HepG2 (cell line): Measurements from ENCODE around the gene GNG7. TPM values are rescaled to one million over a fixed set of nuclear protein-coding genes. Genes with fewer than 3 reads are reported as not detected.

ENCODE experiments used
- CC2D1A ChIP-seq: sonication (generic); formaldehyde crosslinking; IDR thresholded peaks from 2 replicates; pipeline ENCODE4 v1.8.1; 2023; ENCODE audit warnings: mild to moderate bottlenecking, missing genetic modification reagents
- HHEX ChIP-seq: IDR thresholded peaks from 2 replicates; pipeline ENCODE4 v1.6.1; 2016; ENCODE audit warnings: control low read depth
- KLF16 ChIP-seq, 2 experiments: sonication (generic) in 1 of 2; formaldehyde crosslinking in 1 of 2; IDR thresholded peaks; 2 replicates each; pipeline versions ENCODE4 v1.6.1 to v1.8.0; 2016 to 2023; ENCODE audit warnings: missing genetic modification reagents in 2 of 2, missing compliant biosample characterization in 1 of 2
- ZBTB38 ChIP-seq: sonication (generic); formaldehyde crosslinking; IDR thresholded peaks from 2 replicates; pipeline ENCODE4 v1.5.1; 2020; ENCODE audit warnings: mild to moderate bottlenecking, missing genetic modification reagents
- ZNF17 ChIP-seq: sonication (generic); formaldehyde crosslinking; IDR thresholded peaks from 2 replicates; pipeline ENCODE4 v1.5.0; 2020; ENCODE audit warnings: mild to moderate bottlenecking, missing genetic modification reagents
- ZNF292 ChIP-seq: sonication (generic); formaldehyde crosslinking; IDR thresholded peaks from 2 replicates; pipeline ENCODE4 v1.8.1; 2022; ENCODE audit warnings: mild to moderate bottlenecking, low read depth, missing genetic modification reagents, borderline replicate concordance
- ZNF326 ChIP-seq: sonication (generic); formaldehyde crosslinking; IDR thresholded peaks from 2 replicates; pipeline ENCODE4 v1.4.0; 2020; ENCODE audit warnings: missing genetic modification reagents, borderline replicate concordance
- ZNF484 ChIP-seq: sonication (generic); formaldehyde crosslinking; IDR thresholded peaks from 2 replicates; pipeline ENCODE4 v1.5.1; 2020; ENCODE audit warnings: mild to moderate bottlenecking, low read depth, missing genetic modification reagents, borderline replicate concordance
- ZNF589 ChIP-seq: sonication (generic); formaldehyde crosslinking; conservative IDR thresholded peaks from 2 replicates; pipeline ENCODE4 v1.8.0; 2022; ENCODE audit warnings: mild to moderate bottlenecking, moderate library complexity, missing genetic modification reagents
- polyA plus RNA-seq, 8 experiments: library from polyadenylated mRNA; depleted of rRNA in 3 of 8; stranded (reverse) in 7 of 8; unstranded in 1 of 8; fragments of >200 nt; fragmentation: Illumina TruSeq in 4 of 8; extraction: Trizol in 4 of 8; gene quantifications; 2 replicates each; pipeline versions ENCODE4 v1.2.1 to v1.2.3, GENCODE V29; 2011 to 2016; ENCODE audit warnings: low read depth in 4 of 8, missing spikeins in 1 of 8, mixed read lengths in 1 of 8; ENCODE audit not compliant: insufficient read depth in 1 of 8
- total RNA-seq, 5 experiments: library from RNA; depleted of rRNA; stranded (reverse); fragments of >200 nt; fragmentation: Illumina TruSeq; extraction: Trizol; gene quantifications; 2 replicates each; pipeline ENCODE4 v1.2.3, GENCODE V29; 2016; ENCODE audit warnings: low read depth in 1 of 5
- TF ChIP-seq, protein P1 (sequence below), 2 experiments: sonication (generic) in 1 of 2; formaldehyde crosslinking in 1 of 2; IDR thresholded peaks; 2 replicates each; pipeline versions ENCODE4 v1.6.1 to v1.9.0; 2014 to 2022; ENCODE audit warnings: antibody characterized with exemption in 1 of 2, borderline replicate concordance in 1 of 2, inconsistent platforms in 1 of 2, low read depth in 1 of 2, missing genetic modification reagents in 1 of 2
- TF ChIP-seq, protein P2 (sequence below): IDR thresholded peaks from 2 replicates; pipeline ENCODE4 v1.6.1; 2012; ENCODE audit warnings: inconsistent platforms
- TF ChIP-seq, protein P3 (sequence below): sonication (generic); formaldehyde crosslinking; IDR thresholded peaks from 2 replicates; pipeline ENCODE4 v1.5.1; 2020; ENCODE audit warnings: mild to moderate bottlenecking, missing genetic modification reagents, moderate library complexity
- TF ChIP-seq, protein P4 (sequence below): sonication (generic); formaldehyde crosslinking; IDR thresholded peaks from 2 replicates; pipeline ENCODE4 v1.8.0; 2022; ENCODE audit warnings: missing genetic modification reagents, mild to moderate bottlenecking, moderate library complexity, borderline replicate concordance

GNG7 gene
- total and polyA plus RNA-seq, 2 of the 13 experiments (the other 11 are each of a cell fraction or from before 2014, with no cell fraction given), result 1.4 to 3.3 TPM

DNA sequence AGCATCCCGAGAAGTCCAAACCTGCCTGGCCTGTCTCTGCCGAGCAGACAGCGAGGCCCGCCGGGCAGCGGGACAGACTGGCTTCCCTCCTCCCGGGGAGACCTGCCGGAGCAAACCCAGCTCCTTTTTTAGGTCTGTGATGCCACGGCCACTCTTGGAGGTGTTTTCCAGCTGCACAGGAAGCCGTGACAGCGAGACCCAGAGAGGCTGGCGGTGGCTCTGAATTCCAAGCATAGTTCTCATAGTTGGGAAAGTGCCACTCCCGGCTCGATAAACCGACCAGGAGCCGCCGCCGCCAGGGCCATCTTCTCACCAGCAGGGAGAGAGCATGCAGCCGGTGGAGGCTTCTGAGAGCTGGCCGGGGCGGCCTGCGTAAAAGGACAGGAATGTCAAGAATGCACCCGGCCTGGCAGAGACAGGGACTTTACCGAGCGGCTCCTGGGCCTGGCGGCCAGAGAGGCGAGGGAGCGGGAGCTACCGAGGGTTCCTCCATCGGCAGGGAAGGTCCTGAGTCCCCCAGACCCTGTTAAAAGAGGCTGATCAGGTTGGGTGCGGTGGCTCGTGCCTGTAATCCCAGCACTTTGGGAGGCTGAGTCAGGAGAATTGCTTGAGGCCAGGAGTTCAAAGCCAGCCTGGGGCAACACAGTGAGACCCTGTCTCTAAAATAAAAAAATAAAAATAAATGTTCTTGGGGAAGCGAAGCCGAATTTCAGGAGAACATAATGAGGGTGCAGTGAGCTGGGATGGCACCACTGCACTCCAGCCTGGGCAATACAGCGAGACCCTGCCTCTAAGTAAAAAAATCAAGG lies 161.6 kb downstream of the GNG7 start (continued):
- TF ChIP-seq, protein P1, sequence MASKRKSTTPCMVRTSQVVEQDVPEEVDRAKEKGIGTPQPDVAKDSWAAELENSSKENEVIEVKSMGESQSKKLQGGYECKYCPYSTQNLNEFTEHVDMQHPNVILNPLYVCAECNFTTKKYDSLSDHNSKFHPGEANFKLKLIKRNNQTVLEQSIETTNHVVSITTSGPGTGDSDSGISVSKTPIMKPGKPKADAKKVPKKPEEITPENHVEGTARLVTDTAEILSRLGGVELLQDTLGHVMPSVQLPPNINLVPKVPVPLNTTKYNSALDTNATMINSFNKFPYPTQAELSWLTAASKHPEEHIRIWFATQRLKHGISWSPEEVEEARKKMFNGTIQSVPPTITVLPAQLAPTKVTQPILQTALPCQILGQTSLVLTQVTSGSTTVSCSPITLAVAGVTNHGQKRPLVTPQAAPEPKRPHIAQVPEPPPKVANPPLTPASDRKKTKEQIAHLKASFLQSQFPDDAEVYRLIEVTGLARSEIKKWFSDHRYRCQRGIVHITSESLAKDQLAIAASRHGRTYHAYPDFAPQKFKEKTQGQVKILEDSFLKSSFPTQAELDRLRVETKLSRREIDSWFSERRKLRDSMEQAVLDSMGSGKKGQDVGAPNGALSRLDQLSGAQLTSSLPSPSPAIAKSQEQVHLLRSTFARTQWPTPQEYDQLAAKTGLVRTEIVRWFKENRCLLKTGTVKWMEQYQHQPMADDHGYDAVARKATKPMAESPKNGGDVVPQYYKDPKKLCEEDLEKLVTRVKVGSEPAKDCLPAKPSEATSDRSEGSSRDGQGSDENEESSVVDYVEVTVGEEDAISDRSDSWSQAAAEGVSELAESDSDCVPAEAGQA (IDR thresholded peaks at IDR 0.05; ENCODE audit: low read depth), result peak; percentile 49; the same call in 1 of the 2 replicates
- TF ChIP-seq, protein P1 (CRISPR knock-in tag; IDR thresholded peaks at IDR 0.05; ENCODE audit: borderline replicate concordance), result no peak
- TF ChIP-seq KLF16 (CRISPR knock-in tag; IDR thresholded peaks at IDR 0.05), result peak in 1 of 2 experiments; percentile 76; a peak in 1 of 4 replicates
- TF ChIP-seq HHEX (CRISPR knock-in tag), result no peak
- no peak for TF ChIP-seq ZNF589 (CRISPR knock-in tag)
- TF ChIP-seq, protein P2, sequence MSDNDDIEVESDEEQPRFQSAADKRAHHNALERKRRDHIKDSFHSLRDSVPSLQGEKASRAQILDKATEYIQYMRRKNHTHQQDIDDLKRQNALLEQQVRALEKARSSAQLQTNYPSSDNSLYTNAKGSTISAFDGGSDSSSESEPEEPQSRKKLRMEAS, result peak; percentile 72
- peak; percentile 98 for TF ChIP-seq ZNF292 (CRISPR knock-in tag)
- no peak for TF ChIP-seq ZNF484 (CRISPR knock-in tag)
- TF ChIP-seq, protein P3, sequence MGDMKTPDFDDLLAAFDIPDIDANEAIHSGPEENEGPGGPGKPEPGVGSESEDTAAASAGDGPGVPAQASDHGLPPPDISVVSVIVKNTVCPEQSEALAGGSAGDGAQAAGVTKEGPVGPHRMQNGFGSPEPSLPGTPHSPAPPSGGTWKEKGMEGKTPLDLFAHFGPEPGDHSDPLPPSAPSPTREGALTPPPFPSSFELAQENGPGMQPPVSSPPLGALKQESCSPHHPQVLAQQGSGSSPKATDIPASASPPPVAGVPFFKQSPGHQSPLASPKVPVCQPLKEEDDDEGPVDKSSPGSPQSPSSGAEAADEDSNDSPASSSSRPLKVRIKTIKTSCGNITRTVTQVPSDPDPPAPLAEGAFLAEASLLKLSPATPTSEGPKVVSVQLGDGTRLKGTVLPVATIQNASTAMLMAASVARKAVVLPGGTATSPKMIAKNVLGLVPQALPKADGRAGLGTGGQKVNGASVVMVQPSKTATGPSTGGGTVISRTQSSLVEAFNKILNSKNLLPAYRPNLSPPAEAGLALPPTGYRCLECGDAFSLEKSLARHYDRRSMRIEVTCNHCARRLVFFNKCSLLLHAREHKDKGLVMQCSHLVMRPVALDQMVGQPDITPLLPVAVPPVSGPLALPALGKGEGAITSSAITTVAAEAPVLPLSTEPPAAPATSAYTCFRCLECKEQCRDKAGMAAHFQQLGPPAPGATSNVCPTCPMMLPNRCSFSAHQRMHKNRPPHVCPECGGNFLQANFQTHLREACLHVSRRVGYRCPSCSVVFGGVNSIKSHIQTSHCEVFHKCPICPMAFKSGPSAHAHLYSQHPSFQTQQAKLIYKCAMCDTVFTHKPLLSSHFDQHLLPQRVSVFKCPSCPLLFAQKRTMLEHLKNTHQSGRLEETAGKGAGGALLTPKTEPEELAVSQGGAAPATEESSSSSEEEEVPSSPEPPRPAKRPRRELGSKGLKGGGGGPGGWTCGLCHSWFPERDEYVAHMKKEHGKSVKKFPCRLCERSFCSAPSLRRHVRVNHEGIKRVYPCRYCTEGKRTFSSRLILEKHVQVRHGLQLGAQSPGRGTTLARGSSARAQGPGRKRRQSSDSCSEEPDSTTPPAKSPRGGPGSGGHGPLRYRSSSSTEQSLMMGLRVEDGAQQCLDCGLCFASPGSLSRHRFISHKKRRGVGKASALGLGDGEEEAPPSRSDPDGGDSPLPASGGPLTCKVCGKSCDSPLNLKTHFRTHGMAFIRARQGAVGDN (CRISPR knock-in tag), result peak; percentile 96
- no peak for TF ChIP-seq ZNF17 (CRISPR knock-in tag)
- peak; percentile 57 for TF ChIP-seq ZBTB38 (CRISPR knock-in tag)
- TF ChIP-seq, protein P4, sequence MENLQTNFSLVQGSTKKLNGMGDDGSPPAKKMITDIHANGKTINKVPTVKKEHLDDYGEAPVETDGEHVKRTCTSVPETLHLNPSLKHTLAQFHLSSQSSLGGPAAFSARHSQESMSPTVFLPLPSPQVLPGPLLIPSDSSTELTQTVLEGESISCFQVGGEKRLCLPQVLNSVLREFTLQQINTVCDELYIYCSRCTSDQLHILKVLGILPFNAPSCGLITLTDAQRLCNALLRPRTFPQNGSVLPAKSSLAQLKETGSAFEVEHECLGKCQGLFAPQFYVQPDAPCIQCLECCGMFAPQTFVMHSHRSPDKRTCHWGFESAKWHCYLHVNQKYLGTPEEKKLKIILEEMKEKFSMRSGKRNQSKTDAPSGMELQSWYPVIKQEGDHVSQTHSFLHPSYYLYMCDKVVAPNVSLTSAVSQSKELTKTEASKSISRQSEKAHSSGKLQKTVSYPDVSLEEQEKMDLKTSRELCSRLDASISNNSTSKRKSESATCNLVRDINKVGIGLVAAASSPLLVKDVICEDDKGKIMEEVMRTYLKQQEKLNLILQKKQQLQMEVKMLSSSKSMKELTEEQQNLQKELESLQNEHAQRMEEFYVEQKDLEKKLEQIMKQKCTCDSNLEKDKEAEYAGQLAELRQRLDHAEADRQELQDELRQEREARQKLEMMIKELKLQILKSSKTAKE (CRISPR knock-in tag), result peak; percentile 83; the same call in 1 of the 2 replicates
- TF ChIP-seq CC2D1A, result no peak
- no peak for TF ChIP-seq ZNF326 (CRISPR knock-in tag)
